Naive thymus-derived CD8-positive, alpha-beta T cell (primary cell): ENCODE results near the gene PCGF3. TPM values are rescaled to one million over a fixed set of nuclear protein-coding genes. Genes with fewer than 3 reads are reported as not detected.

ENCODE experiments used
- ATAC-seq, 2 donors: fragments of 150-1000 bp; cut with Tn5 transposase in 1 of 2; sonication (Bioruptor Pico), chemical (Tn5 transposase) in 1 of 2; 1 replicate in 1 of 2; 2 replicates in 1 of 2; pipeline ENCODE4 v1.10.0; 2021; ENCODE audit warnings: mild to moderate bottlenecking in 2 of 2, moderate library complexity in 2 of 2
- POLR2A ChIA-PET: fragments of 350-600 bp; sonication (Branson Sonifier 250); formaldehyde crosslinking; loops from one replicate; lab custom pipeline; 2021; ENCODE audit warnings: antibody characterized with exemption; lab: Charles Lee
- DNase-seq, 10 donors: peaks; one replicate each; pipeline versions ENCODE4 v3.0.0 to v3.0.0-alpha.2; 2020 to 2022
- H3K27ac Mint-ChIP-seq, 10 donors: one replicate each; pipeline ENCODE4 v1.8.0; 2020 to 2022; ENCODE audit warnings: mild to moderate bottlenecking in 10 of 10, mixed read lengths in 10 of 10, moderate library complexity in 4 of 10, inconsistent platforms in 1 of 10
- H3K27me3 Mint-ChIP-seq, 5 donors: one replicate each; pipeline ENCODE4 v1.8.0; 2021 to 2022; ENCODE audit warnings: mixed read lengths in 5 of 5
- H3K36me3 Mint-ChIP-seq, 3 donors: one replicate each; pipeline ENCODE4 v1.8.0; 2020 to 2022; ENCODE audit warnings: mixed read lengths in 3 of 3, mild to moderate bottlenecking in 2 of 3, inconsistent platforms in 1 of 3
- H3K4me1 Mint-ChIP-seq, 4 donors: one replicate each; pipeline ENCODE4 v1.8.0; 2021 to 2022; ENCODE audit warnings: mixed read lengths in 4 of 4
- H3K4me3 Mint-ChIP-seq, 10 donors: one replicate each; pipeline ENCODE4 v1.8.0; 2020 to 2022; ENCODE audit warnings: mild to moderate bottlenecking in 10 of 10, mixed read lengths in 10 of 10, moderate library complexity in 6 of 10, inconsistent platforms in 1 of 10
- H3K9me3 Mint-ChIP-seq, 9 donors: one replicate each; pipeline ENCODE4 v1.8.0; 2020 to 2022; ENCODE audit warnings: mixed read lengths in 9 of 9, mild to moderate bottlenecking in 3 of 9, inconsistent platforms in 1 of 9, moderate library complexity in 1 of 9
- polyA plus RNA-seq, 3 donors: library from polyadenylated mRNA; unstranded; fragments of 300-500 nt; fragmentation: Illumina TruSeq; gene quantifications; one replicate each; pipeline ENCODE4 v1.2.3, GENCODE V29; 2021
- total RNA-seq, 8 experiments: library from RNA in 2 of 8; stranded (reverse) in 2 of 8; gene quantifications; one replicate each; pipeline ENCODE4 v1.2.3 and lab custom pipeline; 2021 to 2026

The PCGF3 gene
- total and polyA plus RNA-seq, 5 experiments from 2014 or later = 3.4 to 49.3 (median 4.4) TPM

GRCh38 chr4:791252-791897, 85.7 kb downstream of the PCGF3 start:
- Mint-ChIP-seq H3K4me1 (peaks cover 16 to 30% (median 30%) of the 10 kb centered on the region in 4 donors), H3K27ac (no peak overlapping the region), H3K9me3 (no peaks in the 10 kb centered on the region), H3K4me3 (no peak overlapping the region), H3K27me3 (peaks cover 21 to 52% (median 33%) of the 10 kb centered on the region in 5 donors), H3K36me3 (no peaks in the 10 kb centered on the region)
- ATAC-seq = no peak
- DNase-seq = no peak
- POLR2A ChIA-PET = no interaction called here

- peak overlapping the region in 1 of 10 donors; percentile 12 for H3K27ac Mint-ChIP-seq
- peaks cover 23 to 52% (median 37%) of the 10 kb centered on the region in 5 donors for H3K27me3 Mint-ChIP-seq
- peak overlapping the region in 8 of 10 donors; percentile 58 to 72 (median 66) for H3K4me3 Mint-ChIP-seq
These were observed 86.4 kb downstream of the PCGF3 start for GRCh38 chr4:791898-792625.

GRCh38 chr4:792626-793092, 87.0 kb downstream of the PCGF3 start:
- peak; percentile 20 to 68 for ATAC-seq
- Mint-ChIP-seq H3K4me1 (peaks cover 13 to 28% (median 26%) of the 10 kb centered on the region in 4 donors), H3K27me3 (peaks cover 20 to 48% (median 34%) of the 10 kb centered on the region in 5 donors), H3K27ac (peak overlapping the region in 3 of 10 donors; percentile 12 to 72 (median 64)), H3K36me3 (no peaks in the 10 kb centered on the region), H3K4me3 (peak overlapping the region; percentile 58 to 83 (median 66)), H3K9me3 (no peaks in the 10 kb centered on the region)
- peak in 2 of 10 donors; percentile 27 to 39 for DNase-seq
- POLR2A ChIA-PET = interaction anchor here (2.4 kb wide), 1 partner anchor 10 kb away, joined by 20 read pairs; no protein-coding TSS in a partner anchor

More at GRCh38 chr4:791898-792625, 86.4 kb downstream of the PCGF3 start:
- Mint-ChIP-seq H3K36me3 (no peaks in the 10 kb centered on the region), H3K9me3 (no peaks in the 10 kb centered on the region), H3K4me1 (peaks cover 16 to 30% (median 30%) of the 10 kb centered on the region in 4 donors)
- no peak for DNase-seq
- POLR2A ChIA-PET = no interaction called here
- peak; percentile 56 to 69 for ATAC-seq

- H3K9me3 Mint-ChIP-seq = no peaks in the 10 kb centered on the region
- DNase-seq (no peak), ATAC-seq (no peak)
- H3K27me3 Mint-ChIP-seq = peaks cover 20 to 45% (median 34%) of the 10 kb centered on the region in 5 donors
- peaks cover 13 to 28% (median 26%) of the 10 kb centered on the region in 4 donors for H3K4me1 Mint-ChIP-seq
- POLR2A ChIA-PET = interaction anchor here (1.1 to 2.4 kb wide), 3 partner anchors 11 to 139 kb away, joined by 3 to 20 read pairs (median 3); partner anchors contain the start of genes GAK and TMEM175
- peak overlapping the region in 9 of 10 donors; percentile 58 to 83 (median 66) for H3K4me3 Mint-ChIP-seq
- peak overlapping the region in 3 of 10 donors; percentile 12 to 72 (median 64) for H3K27ac Mint-ChIP-seq
- H3K36me3 Mint-ChIP-seq = no peaks in the 10 kb centered on the region
These were observed 87.6 kb downstream of the PCGF3 start for GRCh38 chr4:793093-793861.

GRCh38 chr4:793941-794621, 88.4 kb downstream of the PCGF3 start:
- Mint-ChIP-seq H3K4me3 (peak overlapping the region in 9 of 10 donors; percentile 1 to 80 (median 49)), H3K27me3 (peaks cover 20 to 41% (median 35%) of the 10 kb centered on the region in 5 donors), H3K27ac (no peak overlapping the region), H3K36me3 (no peaks in the 10 kb centered on the region), H3K9me3 (no peaks in the 10 kb centered on the region), H3K4me1 (peaks cover 16 to 34% (median 31%) of the 10 kb centered on the region in 4 donors)
- POLR2A ChIA-PET = interaction anchor here (0.7 to 2.4 kb wide), 4 partner anchors 12 to 138 kb away, joined by 3 to 20 read pairs (median 3); partner anchors contain the start of genes GAK and TMEM175
- ATAC-seq (peak in 1 of 2 donors; percentile 42), DNase-seq (no peak)

GRCh38 chr4:794900-795725, 89.5 kb downstream of the PCGF3 start:
- Mint-ChIP-seq H3K27me3 (peaks cover 20 to 39% (median 35%) of the 10 kb centered on the region in 5 donors), H3K9me3 (no peaks in the 10 kb centered on the region), H3K27ac (peak overlapping the region in 1 of 10 donors; percentile 3), H3K4me3 (peak overlapping the region in 9 of 10 donors; percentile 32 to 80 (median 54)), H3K36me3 (no peaks in the 10 kb centered on the region), H3K4me1 (peaks cover 17 to 38% (median 34%) of the 10 kb centered on the region in 4 donors)
- DNase-seq = no peak
- peak in 1 of 2 donors; percentile 32 for ATAC-seq
- POLR2A ChIA-PET = interaction anchor here (0.5 to 2.4 kb wide), 4 partner anchors 13 to 36 kb away, joined by 3 to 20 read pairs (median 3); no protein-coding TSS in a partner anchor

GRCh38 chr4:795726-796119, 90.1 kb downstream of the PCGF3 start:
- POLR2A ChIA-PET = interaction anchor here (0.5 kb wide), 1 partner anchor 17 kb away, joined by 3 read pairs; no protein-coding TSS in a partner anchor
- no peak for ATAC-seq
- peaks cover 17 to 36% (median 29%) of the 10 kb centered on the region in 5 donors for H3K27me3 Mint-ChIP-seq
- H3K4me3 Mint-ChIP-seq = peak overlapping the region in 6 of 10 donors; percentile 6 to 59 (median 40)
- no peaks in the 10 kb centered on the region for H3K36me3 Mint-ChIP-seq
- H3K9me3 Mint-ChIP-seq = no peaks in the 10 kb centered on the region
- H3K27ac Mint-ChIP-seq = no peak overlapping the region
- peaks cover 14 to 35% (median 33%) of the 10 kb centered on the region in 4 donors for H3K4me1 Mint-ChIP-seq
- DNase-seq = peak in 1 of 10 donors; percentile 45

- Mint-ChIP-seq H3K36me3 (no peaks in the 10 kb centered on the region), H3K4me1 (peaks cover 13 to 35% (median 32%) of the 10 kb centered on the region in 4 donors), H3K9me3 (no peaks in the 10 kb centered on the region), H3K4me3 (peak overlapping the region in 4 of 10 donors; percentile 38 to 47 (median 40)), H3K27ac (peak overlapping the region in 1 of 10 donors; percentile 15), H3K27me3 (peaks cover 16 to 35% (median 28%) of the 10 kb centered on the region in 5 donors)
- POLR2A ChIA-PET = no interaction called here
- DNase-seq = no peak
- ATAC-seq = no peak
These were observed 90.6 kb downstream of the PCGF3 start for GRCh38 chr4:796206-796605.

- POLR2A ChIA-PET = interaction anchor here (0.8 kb wide), 1 partner anchor 15 kb away, joined by 3 read pairs; no protein-coding TSS in a partner anchor
- Mint-ChIP-seq H3K36me3 (peaks cover 0 to 3% (median 0%) of the 10 kb centered on the region in 3 donors), H3K4me3 (no peak overlapping the region), H3K9me3 (peaks cover 0 to 5% (median 0%) of the 10 kb centered on the region in 9 donors), H3K27ac (no peak overlapping the region), H3K4me1 (peaks cover 13 to 35% (median 32%) of the 10 kb centered on the region in 4 donors), H3K27me3 (peaks cover 16 to 38% (median 28%) of the 10 kb centered on the region in 5 donors)
- DNase-seq (peak in 1 of 10 donors; percentile 28), ATAC-seq (no peak)
These were observed 91.4 kb downstream of the PCGF3 start for GRCh38 chr4:797066-797465.

GRCh38 chr4:801436-802124, 95.9 kb downstream of the PCGF3 start:
- H3K36me3 Mint-ChIP-seq = peaks cover 0 to 5% (median 3%) of the 10 kb centered on the region in 3 donors
- peaks cover 0 to 11% (median 0%) of the 10 kb centered on the region in 9 donors for H3K9me3 Mint-ChIP-seq
- peaks cover 4 to 10% (median 8%) of the 10 kb centered on the region in 4 donors for H3K4me1 Mint-ChIP-seq
- no peak overlapping the region for H3K27ac Mint-ChIP-seq
- peaks cover 0 to 32% (median 9%) of the 10 kb centered on the region in 5 donors for H3K27me3 Mint-ChIP-seq
- no peak for ATAC-seq
- no peak for DNase-seq
- no peak overlapping the region for H3K4me3 Mint-ChIP-seq
- POLR2A ChIA-PET = no interaction called here
